HG03439 (cell line): Measurements from ENCODE around the gene DCUN1D3.
A peak's percentile ranks its signal among the peaks of the same experiment; 100 is the strongest.

ENCODE experiments used
- ATAC-seq: cut with Tn5 transposase; IDR thresholded peaks from one replicate; pipeline ENCODE4 v1.9.1; 2021; ENCODE audit warnings: mild to moderate bottlenecking, moderate library complexity; ENCODE audit not compliant: unreplicated experiment

The DCUN1D3 gene

GRCh38 chr16:20894388-20894787 is 5.8 kb downstream of the DCUN1D3 start:
- ATAC-seq, result no peak

- no peak for ATAC-seq
Measured at GRCh38 chr16:20889625-20890275, 10.4 kb downstream of the DCUN1D3 start.

GRCh38 chr16:20887207-20887606 is 13.0 kb downstream of the DCUN1D3 start:
- ATAC-seq, result no peak

GRCh38 chr16:20886320-20886719 is 13.8 kb downstream of the DCUN1D3 start:
- ATAC-seq, result no peak

GRCh38 chr16:20884240-20884556 is 16.0 kb downstream of the DCUN1D3 start:
- no peak for ATAC-seq

- no peak for ATAC-seq
Measured at GRCh38 chr16:20883554-20884239, 16.5 kb downstream of the DCUN1D3 start.

- no peak for ATAC-seq
Measured at GRCh38 chr16:20881503-20881878, 18.7 kb downstream of the DCUN1D3 start.

- no peak for ATAC-seq
Measured at GRCh38 chr16:20880867-20881502, 19.2 kb downstream of the DCUN1D3 start.

- peak; percentile 39 for ATAC-seq
Measured at GRCh38 chr16:20879175-20880040, 20.8 kb downstream of the DCUN1D3 start.

GRCh38 chr16:20878682-20879147 is 21.4 kb downstream of the DCUN1D3 start:
- ATAC-seq, result peak; percentile 19

- no peak for ATAC-seq
Measured at GRCh38 chr16:20875355-20875650, 24.9 kb downstream of the DCUN1D3 start.

GRCh38 chr16:20874088-20874581 is 26.0 kb downstream of the DCUN1D3 start:
- peak; percentile 15 for ATAC-seq

GRCh38 chr16:20873331-20873730 is 26.8 kb downstream of the DCUN1D3 start:
- no peak for ATAC-seq

GRCh38 chr16:20871941-20872815 is 28.0 kb downstream of the DCUN1D3 start:
- ATAC-seq, result no peak

- no peak for ATAC-seq
Measured at GRCh38 chr16:20871258-20871657, 28.9 kb downstream of the DCUN1D3 start.

- ATAC-seq, result no peak
Measured at GRCh38 chr16:20870122-20870820, 29.9 kb downstream of the DCUN1D3 start.

GRCh38 chr16:20868890-20869289 is 31.3 kb downstream of the DCUN1D3 start:
- no peak for ATAC-seq

- ATAC-seq, result no peak
Measured at GRCh38 chr16:20867585-20867984, 32.6 kb downstream of the DCUN1D3 start.

GRCh38 chr16:20866801-20867200 is 33.4 kb downstream of the DCUN1D3 start:
- ATAC-seq, result no peak
